Stimulated activated CD4-positive, alpha-beta T cell treated with anti-CD3 and anti-CD28 coated beads, Interleukin-12 subunit alpha, Interleukin-12 subunit beta, amount 100 ng/mL, for 4 hours (primary cell): ENCODE measurements around the gene ZNF649.
A peak's percentile ranks its signal among the peaks of the same experiment; 100 is the strongest.
"Not testable (repeated sequence)": the region's sequence is repeated elsewhere in the genome, so short reads cannot be mapped to it uniquely, and the experiment has no call there.

Source experiments
- DNase-seq: peaks from one replicate; pipeline ENCODE4 v3.0.0-alpha.2; 2020

The ZNF649 gene

GRCh38 chr19:51904331-51905165, at the start of gene ZNF649:
Gene ZNF649, minus strand, starts transcription at chr19:51905017. Its CDS starts 4,910 bp downstream, at chr19:51900107.
- peak; percentile 78 for DNase-seq

- no peak for DNase-seq
Observed at GRCh38 chr19:51948975-51949374, 44.2 kb upstream of the ZNF649 start.

- no peak for DNase-seq
Observed at GRCh38 chr19:51946602-51947001, 41.8 kb upstream of the ZNF649 start.

- no peak for DNase-seq
Observed at GRCh38 chr19:51944798-51945552, 40.2 kb upstream of the ZNF649 start.

- DNase-seq: no peak
Observed at GRCh38 chr19:51938936-51939335, 34.1 kb upstream of the ZNF649 start.

- no peak for DNase-seq
Observed at GRCh38 chr19:51931921-51932320, 27.1 kb upstream of the ZNF649 start.

GRCh38 chr19:51927859-51928258, 23.0 kb upstream of the ZNF649 start:
- no peak for DNase-seq

GRCh38 chr19:51926784-51927741, 22.2 kb upstream of the ZNF649 start, which contains the start of gene ZNF613:
Gene ZNF613, plus strand, starts transcription at chr19:51927472. Its CDS starts 8,749 bp downstream, at chr19:51936221.
- DNase-seq: peak; percentile 76

GRCh38 chr19:51926426-51926783, 21.6 kb upstream of the ZNF649 start:
- no peak for DNase-seq

GRCh38 chr19:51921949-51922348, 17.1 kb upstream of the ZNF649 start:
- no peak for DNase-seq

GRCh38 chr19:51919606-51920005, 14.8 kb upstream of the ZNF649 start:
- DNase-seq: no peak

- DNase-seq: no peak
Observed at GRCh38 chr19:51916167-51916566, 11.3 kb upstream of the ZNF649 start.

GRCh38 chr19:51915324-51915867, 10.6 kb upstream of the ZNF649 start:
- no peak for DNase-seq

GRCh38 chr19:51907981-51908380, 3.2 kb upstream of the ZNF649 start:
- DNase-seq: not testable (repeated sequence)

GRCh38 chr19:51906108-51906507, 1.3 kb upstream of the ZNF649 start:
- DNase-seq: not testable (repeated sequence)

- DNase-seq: not testable (repeated sequence)
Observed at GRCh38 chr19:51905639-51906038, 822 bp upstream of the ZNF649 start.

- DNase-seq: no peak
Observed at GRCh38 chr19:51905206-51905605, 389 bp upstream of the ZNF649 start.

- DNase-seq: no peak
Observed at GRCh38 chr19:51903192-51903591, 1.6 kb downstream of the ZNF649 start.

- DNase-seq: no peak
Observed at GRCh38 chr19:51901860-51902259, 3.0 kb downstream of the ZNF649 start.

- DNase-seq: no peak
Observed at GRCh38 chr19:51891193-51891747, 13.5 kb downstream of the ZNF649 start.

GRCh38 chr19:51889934-51890333, 14.9 kb downstream of the ZNF649 start:
- DNase-seq: no peak
